HL-60 (cell line): ENCODE measurements around the gene SAFB2.

Experiments
- GABPA ChIP-seq: IDR thresholded peaks from 2 replicates; pipeline ENCODE4 v1.6.1; 2012; ENCODE audit warnings: low read depth
- POLR2AphosphoS5 ChIP-seq: IDR thresholded peaks from 2 replicates; pipeline ENCODE4 v1.6.1; 2012; ENCODE audit warnings: low read depth
- TF ChIP-seq, protein P1 (sequence below): IDR thresholded peaks from one replicate; pipeline ENCODE4 v1.5.1; 2011; ENCODE audit warnings: low read length, control low read depth, inconsistent platforms; ENCODE audit not compliant: insufficient read depth
- TF ChIP-seq, protein P2 (sequence below): IDR thresholded peaks from 2 replicates; pipeline ENCODE4 v1.6.1; 2012; ENCODE audit warnings: low read depth; ENCODE audit not compliant: insufficient replicate concordance

DNA sequence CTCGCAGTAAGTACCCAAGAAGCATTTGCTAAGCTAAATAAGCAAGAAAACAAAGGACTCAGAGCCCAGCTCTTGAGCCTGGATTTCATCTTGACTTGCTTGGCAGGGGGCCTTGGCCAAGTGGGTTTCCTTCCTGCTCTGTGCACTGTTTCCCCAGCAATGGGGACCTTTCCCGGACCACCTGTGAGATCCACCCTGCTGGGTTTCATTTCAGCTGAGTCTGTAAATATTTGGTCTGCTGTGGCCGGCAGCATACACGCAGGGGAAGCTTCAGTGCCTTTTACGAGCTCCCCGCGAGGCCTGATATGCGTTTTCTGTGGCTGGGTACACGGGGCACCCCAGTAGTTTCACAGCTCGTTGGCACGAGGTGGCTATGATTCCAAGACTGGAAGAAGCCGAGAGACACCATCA lies 42.4 kb downstream of the SAFB2 start:
- TF ChIP-seq, protein P1, sequence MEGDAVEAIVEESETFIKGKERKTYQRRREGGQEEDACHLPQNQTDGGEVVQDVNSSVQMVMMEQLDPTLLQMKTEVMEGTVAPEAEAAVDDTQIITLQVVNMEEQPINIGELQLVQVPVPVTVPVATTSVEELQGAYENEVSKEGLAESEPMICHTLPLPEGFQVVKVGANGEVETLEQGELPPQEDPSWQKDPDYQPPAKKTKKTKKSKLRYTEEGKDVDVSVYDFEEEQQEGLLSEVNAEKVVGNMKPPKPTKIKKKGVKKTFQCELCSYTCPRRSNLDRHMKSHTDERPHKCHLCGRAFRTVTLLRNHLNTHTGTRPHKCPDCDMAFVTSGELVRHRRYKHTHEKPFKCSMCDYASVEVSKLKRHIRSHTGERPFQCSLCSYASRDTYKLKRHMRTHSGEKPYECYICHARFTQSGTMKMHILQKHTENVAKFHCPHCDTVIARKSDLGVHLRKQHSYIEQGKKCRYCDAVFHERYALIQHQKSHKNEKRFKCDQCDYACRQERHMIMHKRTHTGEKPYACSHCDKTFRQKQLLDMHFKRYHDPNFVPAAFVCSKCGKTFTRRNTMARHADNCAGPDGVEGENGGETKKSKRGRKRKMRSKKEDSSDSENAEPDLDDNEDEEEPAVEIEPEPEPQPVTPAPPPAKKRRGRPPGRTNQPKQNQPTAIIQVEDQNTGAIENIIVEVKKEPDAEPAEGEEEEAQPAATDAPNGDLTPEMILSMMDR: no peak
- TF ChIP-seq, protein P2, sequence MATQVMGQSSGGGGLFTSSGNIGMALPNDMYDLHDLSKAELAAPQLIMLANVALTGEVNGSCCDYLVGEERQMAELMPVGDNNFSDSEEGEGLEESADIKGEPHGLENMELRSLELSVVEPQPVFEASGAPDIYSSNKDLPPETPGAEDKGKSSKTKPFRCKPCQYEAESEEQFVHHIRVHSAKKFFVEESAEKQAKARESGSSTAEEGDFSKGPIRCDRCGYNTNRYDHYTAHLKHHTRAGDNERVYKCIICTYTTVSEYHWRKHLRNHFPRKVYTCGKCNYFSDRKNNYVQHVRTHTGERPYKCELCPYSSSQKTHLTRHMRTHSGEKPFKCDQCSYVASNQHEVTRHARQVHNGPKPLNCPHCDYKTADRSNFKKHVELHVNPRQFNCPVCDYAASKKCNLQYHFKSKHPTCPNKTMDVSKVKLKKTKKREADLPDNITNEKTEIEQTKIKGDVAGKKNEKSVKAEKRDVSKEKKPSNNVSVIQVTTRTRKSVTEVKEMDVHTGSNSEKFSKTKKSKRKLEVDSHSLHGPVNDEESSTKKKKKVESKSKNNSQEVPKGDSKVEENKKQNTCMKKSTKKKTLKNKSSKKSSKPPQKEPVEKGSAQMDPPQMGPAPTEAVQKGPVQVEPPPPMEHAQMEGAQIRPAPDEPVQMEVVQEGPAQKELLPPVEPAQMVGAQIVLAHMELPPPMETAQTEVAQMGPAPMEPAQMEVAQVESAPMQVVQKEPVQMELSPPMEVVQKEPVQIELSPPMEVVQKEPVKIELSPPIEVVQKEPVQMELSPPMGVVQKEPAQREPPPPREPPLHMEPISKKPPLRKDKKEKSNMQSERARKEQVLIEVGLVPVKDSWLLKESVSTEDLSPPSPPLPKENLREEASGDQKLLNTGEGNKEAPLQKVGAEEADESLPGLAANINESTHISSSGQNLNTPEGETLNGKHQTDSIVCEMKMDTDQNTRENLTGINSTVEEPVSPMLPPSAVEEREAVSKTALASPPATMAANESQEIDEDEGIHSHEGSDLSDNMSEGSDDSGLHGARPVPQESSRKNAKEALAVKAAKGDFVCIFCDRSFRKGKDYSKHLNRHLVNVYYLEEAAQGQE: no peak
- TF ChIP-seq GABPA (no peak), POLR2AphosphoS5 (no peak)
